Measurements from ENCODE around the gene CPE. TPM values are rescaled to one million over a fixed set of nuclear protein-coding genes. Genes with fewer than 3 reads are reported as not detected.
"Not testable (repeated sequence)": the region's sequence is repeated elsewhere in the genome, so short reads cannot be mapped to it uniquely, and the experiment has no call there.

Gene CPE
- total RNA-seq, 6 experiments from 2014 or later = 0.09 TPM; not detected in 5

DNA sequence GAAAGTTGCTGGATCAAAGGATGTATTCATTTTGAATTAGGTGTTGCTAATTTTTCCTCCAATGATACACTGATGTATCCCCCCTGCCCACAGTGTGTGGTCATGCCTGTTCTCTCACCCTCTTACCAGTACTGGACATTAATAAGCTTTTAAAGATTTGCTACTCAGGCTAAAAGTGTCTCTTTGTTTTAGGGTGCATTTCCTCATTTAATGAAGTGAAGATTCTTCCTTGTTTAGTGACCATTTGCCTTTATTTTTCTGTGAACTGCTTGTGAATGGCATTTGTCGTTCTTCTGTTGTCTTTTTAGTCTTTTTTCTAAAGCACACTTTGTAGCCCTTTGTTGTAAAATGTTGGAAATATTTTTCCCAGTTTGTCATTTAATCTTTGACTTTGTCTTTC, 46.3 kb upstream of the CPE start:
- H3K27ac Mint-ChIP-seq = no peak overlapping the region
- H3K4me1 Mint-ChIP-seq (ENCODE audit: low read depth) = peaks cover 26% of the 10 kb centered on the region
- peaks cover 9% of the 10 kb centered on the region; the same call in 1 of the 2 replicates for H3K36me3 Mint-ChIP-seq (ENCODE audit: low read depth)
- no peaks in the 10 kb centered on the region for H3K9me3 Mint-ChIP-seq
- TF ChIP-seq, protein P1, sequence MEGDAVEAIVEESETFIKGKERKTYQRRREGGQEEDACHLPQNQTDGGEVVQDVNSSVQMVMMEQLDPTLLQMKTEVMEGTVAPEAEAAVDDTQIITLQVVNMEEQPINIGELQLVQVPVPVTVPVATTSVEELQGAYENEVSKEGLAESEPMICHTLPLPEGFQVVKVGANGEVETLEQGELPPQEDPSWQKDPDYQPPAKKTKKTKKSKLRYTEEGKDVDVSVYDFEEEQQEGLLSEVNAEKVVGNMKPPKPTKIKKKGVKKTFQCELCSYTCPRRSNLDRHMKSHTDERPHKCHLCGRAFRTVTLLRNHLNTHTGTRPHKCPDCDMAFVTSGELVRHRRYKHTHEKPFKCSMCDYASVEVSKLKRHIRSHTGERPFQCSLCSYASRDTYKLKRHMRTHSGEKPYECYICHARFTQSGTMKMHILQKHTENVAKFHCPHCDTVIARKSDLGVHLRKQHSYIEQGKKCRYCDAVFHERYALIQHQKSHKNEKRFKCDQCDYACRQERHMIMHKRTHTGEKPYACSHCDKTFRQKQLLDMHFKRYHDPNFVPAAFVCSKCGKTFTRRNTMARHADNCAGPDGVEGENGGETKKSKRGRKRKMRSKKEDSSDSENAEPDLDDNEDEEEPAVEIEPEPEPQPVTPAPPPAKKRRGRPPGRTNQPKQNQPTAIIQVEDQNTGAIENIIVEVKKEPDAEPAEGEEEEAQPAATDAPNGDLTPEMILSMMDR (IDR thresholded peaks at IDR 0.05) = no peak
- no peaks in the 10 kb centered on the region for H3K27me3 Mint-ChIP-seq (ENCODE audit: insufficient read depth)
- H3K4me3 Mint-ChIP-seq = no peak overlapping the region
- no peak for DNase-seq

DNA sequence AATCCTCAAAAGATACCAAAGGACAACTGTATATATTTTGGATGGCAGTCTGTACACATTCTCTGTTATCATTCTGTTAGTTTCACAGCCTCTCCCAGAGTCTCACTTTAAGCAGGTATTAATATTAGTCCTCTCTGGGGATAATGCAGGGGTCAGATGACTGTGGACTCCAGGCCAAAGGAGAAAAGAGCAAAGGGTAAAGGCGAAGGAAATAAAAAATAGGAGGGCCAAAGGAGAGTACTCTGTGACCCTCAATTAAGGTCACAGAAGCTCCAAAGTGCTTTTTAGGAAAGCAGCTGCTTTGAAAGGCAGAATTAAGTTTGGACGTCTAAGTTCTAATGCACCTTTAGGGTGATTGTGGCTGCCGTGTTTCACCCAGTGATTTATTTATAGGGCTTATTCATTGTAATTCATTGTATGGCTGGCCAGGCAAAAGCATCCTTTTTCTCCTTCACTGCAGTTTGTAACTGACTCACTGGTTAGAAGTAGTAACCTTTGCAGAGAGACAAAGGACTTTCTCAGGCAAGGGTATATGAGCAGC, 43.6 kb upstream of the CPE start:
- no peak for DNase-seq
- Mint-ChIP-seq H3K36me3 (ENCODE audit: low read depth) (peaks cover 9% of the 10 kb centered on the region; the same call in 1 of the 2 replicates), H3K27me3 (ENCODE audit: insufficient read depth) (no peaks in the 10 kb centered on the region), H3K27ac (no peak overlapping the region), H3K4me3 (no peak overlapping the region), H3K9me3 (no peaks in the 10 kb centered on the region), H3K4me1 (ENCODE audit: low read depth) (peaks cover 26% of the 10 kb centered on the region)
- TF ChIP-seq, protein P1 (IDR thresholded peaks at IDR 0.05) = no peak

DNA sequence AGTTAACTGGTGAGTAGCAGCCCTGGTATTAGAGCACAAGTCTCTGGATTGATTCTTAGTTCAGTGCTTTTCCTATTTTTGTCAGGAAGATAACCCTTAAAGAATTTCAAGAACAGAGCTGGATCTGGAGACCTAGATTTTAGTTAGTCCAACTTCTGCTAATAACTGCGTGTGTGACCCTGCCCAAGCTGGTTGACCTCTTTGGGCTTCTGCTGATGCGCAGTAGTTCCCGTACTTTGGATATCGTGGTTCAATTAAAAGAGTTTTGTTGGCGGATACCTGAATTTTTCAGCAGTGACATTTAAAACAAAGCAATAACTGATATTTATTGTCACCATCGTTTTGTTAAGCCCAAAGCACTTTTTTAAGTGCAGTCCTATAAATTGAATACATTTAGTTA, 42.1 kb upstream of the CPE start:
- peaks cover 10% of the 10 kb centered on the region for H3K4me1 Mint-ChIP-seq (ENCODE audit: low read depth)
- H3K27me3 Mint-ChIP-seq (ENCODE audit: insufficient read depth) = no peaks in the 10 kb centered on the region
- peaks cover 9% of the 10 kb centered on the region; the same call in 1 of the 2 replicates for H3K36me3 Mint-ChIP-seq (ENCODE audit: low read depth)
- DNase-seq = no peak
- no peaks in the 10 kb centered on the region for H3K9me3 Mint-ChIP-seq
- no peak overlapping the region for H3K27ac Mint-ChIP-seq
- H3K4me3 Mint-ChIP-seq = no peak overlapping the region
- TF ChIP-seq, protein P1 (IDR thresholded peaks at IDR 0.05) = no peak

DNA sequence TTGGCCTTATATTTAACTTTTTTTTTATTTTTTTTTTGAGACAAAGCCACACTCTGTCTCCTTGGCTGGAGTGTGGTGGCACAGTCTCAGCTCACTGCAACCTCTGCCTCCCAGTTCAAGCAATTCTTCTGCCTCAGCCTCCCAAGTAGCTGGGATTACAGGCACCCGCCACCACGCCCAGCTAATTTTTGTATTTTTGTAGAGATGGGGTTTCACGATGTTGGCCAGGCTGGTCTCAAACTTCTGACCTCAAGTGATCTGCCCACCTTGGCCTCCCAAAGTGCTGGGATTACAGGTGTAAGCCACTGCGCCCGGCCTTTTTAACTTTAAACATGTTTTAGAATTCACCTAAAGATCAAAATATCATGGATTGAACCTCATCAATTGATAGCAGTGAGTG, 36.5 kb upstream of the CPE start:
- not testable (repeated sequence) for H3K27me3 Mint-ChIP-seq (ENCODE audit: insufficient read depth); H3K27ac Mint-ChIP-seq

DNA sequence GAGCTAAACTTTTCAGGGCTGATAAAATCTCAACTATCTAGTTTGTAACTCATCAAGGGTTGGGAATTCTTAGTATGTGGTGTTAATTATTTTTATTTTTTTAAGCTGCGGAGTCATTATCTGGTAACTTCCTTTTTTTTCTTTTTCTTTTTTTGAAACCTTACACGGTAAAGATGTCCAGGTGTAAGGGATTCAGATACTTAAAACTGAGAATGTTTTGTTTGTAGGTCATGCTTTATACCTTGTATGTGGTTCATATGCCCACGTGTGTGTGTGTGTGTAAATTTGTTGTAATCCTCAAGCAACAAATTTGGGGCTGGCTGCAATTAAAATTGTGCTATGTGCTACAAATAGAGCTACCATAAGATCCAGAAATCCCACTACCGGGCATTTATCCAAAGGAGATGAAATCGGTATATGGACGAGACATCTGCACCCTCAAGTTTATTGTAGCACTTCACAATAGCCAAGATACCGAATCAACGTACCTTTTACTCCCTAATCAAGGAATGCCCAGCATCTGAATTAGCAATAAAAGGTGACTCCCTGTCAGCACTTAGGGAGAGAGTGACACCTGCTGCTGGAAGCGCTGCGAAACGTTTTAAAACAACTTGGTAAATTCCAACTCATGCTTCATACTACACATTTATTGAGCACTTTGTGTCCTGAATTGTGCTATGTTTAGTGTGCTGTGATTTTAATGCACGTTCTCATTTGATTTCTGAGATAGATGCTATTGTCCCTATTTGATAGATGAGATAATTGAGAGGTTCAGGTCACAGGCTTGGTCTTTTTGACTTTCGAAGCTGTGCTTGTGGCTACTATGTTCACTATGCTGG, 35.2 kb upstream of the CPE start:
- H3K27me3 Mint-ChIP-seq (ENCODE audit: insufficient read depth) = no peaks in the 10 kb centered on the region
- no peaks in the 10 kb centered on the region for H3K4me1 Mint-ChIP-seq (ENCODE audit: low read depth)
- H3K9me3 Mint-ChIP-seq = no peaks in the 10 kb centered on the region
- H3K4me3 Mint-ChIP-seq = no peak overlapping the region
- H3K36me3 Mint-ChIP-seq (ENCODE audit: low read depth) = no peaks in the 10 kb centered on the region
- TF ChIP-seq, protein P1 (IDR thresholded peaks at IDR 0.05) = peak; percentile 55
- DNase-seq = no peak
- no peak overlapping the region for H3K27ac Mint-ChIP-seq

More for the DNA sequence above, 36.5 kb upstream of the CPE start:
- not testable (repeated sequence) for H3K4me3 Mint-ChIP-seq; DNase-seq; H3K36me3 Mint-ChIP-seq (ENCODE audit: low read depth); H3K4me1 Mint-ChIP-seq (ENCODE audit: low read depth); H3K9me3 Mint-ChIP-seq

Measured in HFFc6 (cell line).